Nephron (organoid): Measurements from ENCODE around the gene REN.

Experiments used
- H3K27ac Mint-ChIP-seq, 3 experiments: 2 replicates each; pipeline ENCODE4 v1.8.0; 2020; ENCODE audit warnings: mixed read lengths in 3 of 3, mild to moderate bottlenecking in 2 of 3, moderate library complexity in 1 of 3
- H3K27me3 Mint-ChIP-seq: 2 replicates; pipeline ENCODE4 v1.8.0; 2021; ENCODE audit warnings: low read depth, mild to moderate bottlenecking, moderate library complexity, mixed read lengths
- H3K36me3 Mint-ChIP-seq: 2 replicates; pipeline ENCODE4 v1.8.0; 2020; ENCODE audit warnings: low read depth, mixed read lengths
- H3K4me1 Mint-ChIP-seq: 2 replicates; pipeline ENCODE4 v1.8.0; 2020; ENCODE audit warnings: mixed read lengths
- H3K4me3 Mint-ChIP-seq, 3 experiments: 2 replicates each; pipeline ENCODE4 v1.8.0; 2020; ENCODE audit warnings: mild to moderate bottlenecking in 3 of 3, mixed read lengths in 3 of 3, moderate library complexity in 2 of 3
- H3K9me3 Mint-ChIP-seq: 2 replicates; pipeline ENCODE4 v1.8.0; 2020; ENCODE audit warnings: mixed read lengths
- CTCF ChIP-seq, 3 experiments: fragments of 200-600 bp; sonication (generic); IDR thresholded peaks; one replicate each; pipeline ENCODE4 v1.5.0; 2021; ENCODE audit warnings: antibody characterized with exemption in 3 of 3; ENCODE audit not compliant: unreplicated experiment in 3 of 3

Gene REN

DNA sequence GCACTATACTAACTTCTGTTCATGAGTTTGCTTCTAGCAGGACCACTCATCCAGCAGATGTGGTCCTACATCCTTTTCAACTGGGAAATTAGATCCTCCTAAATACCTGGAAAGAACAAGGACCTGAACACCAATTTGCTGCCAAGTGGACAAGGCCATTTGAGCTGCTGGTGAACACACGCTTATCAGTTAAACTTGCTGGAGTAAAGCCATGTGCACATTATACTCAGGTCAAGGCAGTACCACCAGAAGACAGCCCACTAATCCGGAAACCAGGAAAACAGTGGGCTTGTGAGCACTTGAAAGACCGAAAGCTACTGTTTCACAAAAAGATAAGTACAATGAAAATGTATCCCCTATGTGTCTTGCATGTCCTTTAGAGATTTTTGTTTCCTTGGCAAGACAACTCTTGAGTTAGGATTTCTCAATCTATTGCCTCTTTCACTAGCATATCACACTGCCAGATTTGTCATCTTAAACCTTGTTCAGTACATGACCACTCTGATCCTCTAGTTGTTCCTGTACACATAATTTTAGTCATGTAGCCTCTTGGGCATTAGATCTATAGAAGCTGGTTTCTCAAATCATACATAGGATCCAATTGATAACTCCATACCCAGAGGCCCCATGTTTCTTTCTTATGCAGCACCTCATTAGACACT is 4.5 kb upstream of the REN start:
- H3K4me1 Mint-ChIP-seq, result no peaks in the 10 kb centered on the region
- no peaks in the 10 kb centered on the region for H3K27me3 Mint-ChIP-seq
- no peak overlapping the region for H3K27ac Mint-ChIP-seq
- no peak overlapping the region for H3K4me3 Mint-ChIP-seq
- no peak for TF ChIP-seq CTCF (IDR thresholded peaks at IDR 0.05; ENCODE audit: unreplicated experiment in 3 of 3)
- H3K36me3 Mint-ChIP-seq, result no peaks in the 10 kb centered on the region
- H3K9me3 Mint-ChIP-seq, result peaks cover 5% of the 10 kb centered on the region

GRCh38 chr1:204169858-204170257 is 3.7 kb upstream of the REN start:
- Mint-ChIP-seq H3K4me3 (no peak overlapping the region), H3K27me3 (no peaks in the 10 kb centered on the region), H3K36me3 (no peaks in the 10 kb centered on the region), H3K27ac (no peak overlapping the region), H3K9me3 (peaks cover 5% of the 10 kb centered on the region), H3K4me1 (no peaks in the 10 kb centered on the region)
- TF ChIP-seq CTCF (IDR thresholded peaks at IDR 0.05; ENCODE audit: unreplicated experiment in 3 of 3), result no peak

GRCh38 chr1:204167730-204168129 is 1.6 kb upstream of the REN start:
- Mint-ChIP-seq H3K9me3 (peaks cover 5% of the 10 kb centered on the region), H3K4me3 (no peak overlapping the region), H3K36me3 (no peaks in the 10 kb centered on the region), H3K27ac (no peak overlapping the region), H3K4me1 (no peaks in the 10 kb centered on the region), H3K27me3 (peaks cover 3% of the 10 kb centered on the region)
- TF ChIP-seq CTCF (IDR thresholded peaks at IDR 0.05; ENCODE audit: unreplicated experiment in 3 of 3), result no peak

- Mint-ChIP-seq H3K9me3 (no peaks in the 10 kb centered on the region), H3K4me3 (no peak overlapping the region), H3K4me1 (peaks cover 6% of the 10 kb centered on the region), H3K36me3 (no peaks in the 10 kb centered on the region), H3K27ac (no peak overlapping the region), H3K27me3 (peaks cover 19% of the 10 kb centered on the region)
- TF ChIP-seq CTCF (IDR thresholded peaks at IDR 0.05; ENCODE audit: unreplicated experiment in 3 of 3), result peak; percentile 98 to 99 (median 99)
Observed at GRCh38 chr1:204162494-204163074, 3.6 kb downstream of the REN start.

- no peaks in the 10 kb centered on the region for H3K9me3 Mint-ChIP-seq
- H3K27ac Mint-ChIP-seq, result no peak overlapping the region
- H3K4me3 Mint-ChIP-seq, result no peak overlapping the region
- no peak for TF ChIP-seq CTCF (IDR thresholded peaks at IDR 0.05; ENCODE audit: unreplicated experiment in 3 of 3)
- H3K27me3 Mint-ChIP-seq, result peaks cover 26% of the 10 kb centered on the region
- peaks cover 7% of the 10 kb centered on the region for H3K4me1 Mint-ChIP-seq
- no peaks in the 10 kb centered on the region for H3K36me3 Mint-ChIP-seq
Observed at GRCh38 chr1:204161609-204162493, 4.3 kb downstream of the REN start.
